PC-9 (cell line): ENCODE measurements around the gene CNTNAP5. TPM values are rescaled to one million over a fixed set of nuclear protein-coding genes. Genes with fewer than 3 reads are reported as not detected.

Experiments
- BruUV-seq: library from RNA; stranded (reverse); fragments of 400-500 nt; replicated peaks from 2 replicates; lab custom pipeline; 2021; lab: Mats Ljungman, UMichigan
- CTCF ChIA-PET: fragments of 300-600 bp; sonication (Branson Sonifier 250); formaldehyde crosslinking; loops from one replicate; lab custom pipeline; 2022; ENCODE audit warnings: antibody characterized with exemption; lab: Charles Lee
- POLR2A ChIA-PET: fragments of 300-600 bp; sonication (Branson Sonifier 250); formaldehyde crosslinking; loops from one replicate; lab custom pipeline; 2022; ENCODE audit warnings: antibody characterized with exemption; ENCODE audit not compliant: unreplicated experiment; lab: Charles Lee
- DNase-seq, 2 experiments: peaks; one replicate each; pipeline versions ENCODE4 v3.0.0 to v3.0.0-alpha.2; 2015 to 2022; ENCODE audit warnings: mixed read lengths in 1 of 2
- H2AFZ ChIP-seq: fragments of 200-600 bp; sonication (generic); 2 replicates; pipeline ENCODE4 v1.8.1; 2017; ENCODE audit warnings: antibody characterized with exemption
- H3F3A ChIP-seq: fragments of 200-600 bp; sonication (generic); 2 replicates; pipeline ENCODE4 v1.8.1; 2017; ENCODE audit warnings: antibody characterized with exemption, mild to moderate bottlenecking, low read depth; ENCODE audit not compliant: insufficient read depth
- H3K27ac ChIP-seq: fragments of 200-600 bp; sonication (generic); 2 replicates; pipeline ENCODE4 v1.6.1; 2016; ENCODE audit warnings: mixed run types
- H3K27me3 ChIP-seq: fragments of 200-600 bp; sonication (generic); 2 replicates; pipeline ENCODE4 v1.6.1; 2016; ENCODE audit warnings: low read depth, mixed run types; ENCODE audit not compliant: insufficient read depth
- H3K36me3 ChIP-seq: fragments of 200-600 bp; sonication (generic); 2 replicates; pipeline ENCODE4 v1.6.1; 2016; ENCODE audit warnings: low read depth, mixed run types
- H3K4me1 ChIP-seq: fragments of 200-600 bp; sonication (generic); replicated peaks from 2 replicates; pipeline ENCODE4 v1.6.1; 2016; ENCODE audit warnings: mixed run types; ENCODE audit not compliant: insufficient read depth
- H3K4me2 ChIP-seq: fragments of 200-600 bp; sonication (generic); 2 replicates; pipeline ENCODE4 v1.6.1; 2017; ENCODE audit warnings: mixed run types
- H3K4me3 ChIP-seq: fragments of 200-600 bp; sonication (generic); 2 replicates; pipeline ENCODE4 v1.6.1; 2016; ENCODE audit warnings: mixed run types
- H3K79me2 ChIP-seq: fragments of 200-600 bp; sonication (generic); 2 replicates; pipeline ENCODE4 v1.6.1; 2017; ENCODE audit warnings: low read depth, mixed run types
- H3K9me2 ChIP-seq: fragments of 200-600 bp; sonication (generic); 2 replicates; pipeline ENCODE4 v1.8.1; 2017; ENCODE audit warnings: mild to moderate bottlenecking; ENCODE audit not compliant: insufficient read depth
- H3K9me3 ChIP-seq: fragments of 200-600 bp; sonication (generic); 2 replicates; pipeline ENCODE4 v1.8.1; 2016; ENCODE audit warnings: low read depth; ENCODE audit not compliant: insufficient read depth
- H4K20me1 ChIP-seq: fragments of 200-600 bp; sonication (generic); 2 replicates; pipeline ENCODE4 v1.8.1; 2017; ENCODE audit not compliant: insufficient read depth
- EZH2 ChIP-seq: fragments of 200-600 bp; sonication (generic); IDR thresholded peaks from 2 replicates; pipeline ENCODE4 v1.8.0; 2017; ENCODE audit warnings: antibody characterized with exemption, low read depth
- intact Hi-C: fragments of 100-400 bp; cut with micrococcal nuclease; formaldehyde crosslinking; loops from one replicate; pipeline ENCODE4 v1.10.0; 2022; ENCODE audit not compliant: unreplicated experiment
- total RNA-seq: library from RNA; stranded (reverse); gene quantifications from 2 replicates; pipeline ENCODE4 v1.2.3, GENCODE V29; 2021
- TF ChIP-seq, protein P1 (sequence below): fragments of 200-600 bp; sonication (generic); conservative IDR thresholded peaks from 2 replicates; pipeline ENCODE4 v1.6.1; 2017; ENCODE audit warnings: mixed run types, antibody characterized with exemption, mild to moderate bottlenecking, moderate library complexity

Gene CNTNAP5
- total RNA-seq, 1 experiment from 2014 or later, result not detected

DNA sequence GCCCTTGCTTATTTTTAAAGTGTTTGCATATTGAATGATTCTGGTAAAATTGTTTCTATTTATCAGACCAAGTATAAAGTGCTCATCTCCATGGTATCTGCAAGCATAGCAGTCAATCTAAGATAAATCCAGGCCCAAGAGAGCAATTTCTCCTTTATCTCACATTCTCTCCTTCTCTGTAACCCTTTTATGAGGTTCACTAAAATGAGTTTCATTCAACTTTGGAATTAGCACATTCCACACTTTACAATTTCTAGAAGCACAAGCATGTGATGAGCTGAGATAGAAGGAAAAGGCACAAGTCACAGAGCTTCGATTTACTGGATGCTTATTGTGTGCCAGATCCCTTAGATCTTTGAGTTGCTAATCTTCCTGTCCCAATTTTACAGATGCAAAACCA, 97.3 kb downstream of the CNTNAP5 start:
- no TSS peak for BruUV-seq
- no peaks in the 10 kb centered on the region for H3K79me2 ChIP-seq
- H3K27me3 ChIP-seq, result no peaks in the 10 kb centered on the region
- H3F3A ChIP-seq, result no peaks in the 10 kb centered on the region
- H3K4me3 ChIP-seq, result no peak overlapping the region
- ChIA-PET POLR2A (no interaction called here), CTCF (no interaction called here)
- H3K9me2 ChIP-seq, result no peaks in the 10 kb centered on the region
- H4K20me1 ChIP-seq, result no peaks in the 10 kb centered on the region
- H3K9me3 ChIP-seq, result no peaks in the 10 kb centered on the region
- intact Hi-C loops, result no loop called here
- no peak for TF ChIP-seq EZH2
- TF ChIP-seq, protein P1, sequence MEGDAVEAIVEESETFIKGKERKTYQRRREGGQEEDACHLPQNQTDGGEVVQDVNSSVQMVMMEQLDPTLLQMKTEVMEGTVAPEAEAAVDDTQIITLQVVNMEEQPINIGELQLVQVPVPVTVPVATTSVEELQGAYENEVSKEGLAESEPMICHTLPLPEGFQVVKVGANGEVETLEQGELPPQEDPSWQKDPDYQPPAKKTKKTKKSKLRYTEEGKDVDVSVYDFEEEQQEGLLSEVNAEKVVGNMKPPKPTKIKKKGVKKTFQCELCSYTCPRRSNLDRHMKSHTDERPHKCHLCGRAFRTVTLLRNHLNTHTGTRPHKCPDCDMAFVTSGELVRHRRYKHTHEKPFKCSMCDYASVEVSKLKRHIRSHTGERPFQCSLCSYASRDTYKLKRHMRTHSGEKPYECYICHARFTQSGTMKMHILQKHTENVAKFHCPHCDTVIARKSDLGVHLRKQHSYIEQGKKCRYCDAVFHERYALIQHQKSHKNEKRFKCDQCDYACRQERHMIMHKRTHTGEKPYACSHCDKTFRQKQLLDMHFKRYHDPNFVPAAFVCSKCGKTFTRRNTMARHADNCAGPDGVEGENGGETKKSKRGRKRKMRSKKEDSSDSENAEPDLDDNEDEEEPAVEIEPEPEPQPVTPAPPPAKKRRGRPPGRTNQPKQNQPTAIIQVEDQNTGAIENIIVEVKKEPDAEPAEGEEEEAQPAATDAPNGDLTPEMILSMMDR, result no peak
- H2AFZ ChIP-seq, result no peak overlapping the region
- H3K36me3 ChIP-seq, result no peaks in the 10 kb centered on the region
- DNase-seq, result no peak
- no peak overlapping the region for H3K27ac ChIP-seq
- H3K4me2 ChIP-seq, result no peak overlapping the region
- H3K4me1 ChIP-seq, result no peaks in the 10 kb centered on the region

DNA sequence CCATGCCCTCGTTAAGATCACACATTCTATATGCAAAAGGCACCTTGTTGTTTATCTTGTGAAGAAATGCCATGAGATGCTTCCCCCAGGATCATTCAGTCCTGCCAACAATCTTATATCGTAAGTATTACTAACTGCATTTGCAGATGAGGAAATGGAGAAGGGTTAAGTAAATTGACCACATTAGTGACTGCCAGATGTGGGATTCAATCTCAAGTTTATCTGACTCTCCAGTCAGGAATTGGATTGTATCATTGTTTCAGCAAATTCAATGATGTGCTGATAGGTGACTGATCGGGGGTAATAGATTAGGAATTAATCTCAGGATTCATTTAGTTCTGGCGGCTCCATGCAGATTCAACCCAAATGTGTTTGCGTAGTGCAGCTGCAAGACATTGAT, 106.2 kb downstream of the CNTNAP5 start:
- POLR2A ChIA-PET, result no interaction called here
- intact Hi-C loops, result no loop called here
- BruUV-seq, result no TSS peak
- H3K27ac ChIP-seq, result no peak overlapping the region
- H3K4me2 ChIP-seq, result no peak overlapping the region
- H3K4me3 ChIP-seq, result no peak overlapping the region
- H3K36me3 ChIP-seq, result no peaks in the 10 kb centered on the region
- CTCF ChIA-PET, result no interaction called here
- H3K27me3 ChIP-seq, result no peaks in the 10 kb centered on the region
- no peaks in the 10 kb centered on the region for H3K79me2 ChIP-seq
- no peak for TF ChIP-seq EZH2
- TF ChIP-seq, protein P1, result no peak
- no peaks in the 10 kb centered on the region for H3K9me3 ChIP-seq
- H3K4me1 ChIP-seq, result no peaks in the 10 kb centered on the region
- H2AFZ ChIP-seq, result no peak overlapping the region
- no peaks in the 10 kb centered on the region for H3K9me2 ChIP-seq
- H3F3A ChIP-seq, result no peaks in the 10 kb centered on the region
- DNase-seq, result no peak
- no peaks in the 10 kb centered on the region for H4K20me1 ChIP-seq

DNA sequence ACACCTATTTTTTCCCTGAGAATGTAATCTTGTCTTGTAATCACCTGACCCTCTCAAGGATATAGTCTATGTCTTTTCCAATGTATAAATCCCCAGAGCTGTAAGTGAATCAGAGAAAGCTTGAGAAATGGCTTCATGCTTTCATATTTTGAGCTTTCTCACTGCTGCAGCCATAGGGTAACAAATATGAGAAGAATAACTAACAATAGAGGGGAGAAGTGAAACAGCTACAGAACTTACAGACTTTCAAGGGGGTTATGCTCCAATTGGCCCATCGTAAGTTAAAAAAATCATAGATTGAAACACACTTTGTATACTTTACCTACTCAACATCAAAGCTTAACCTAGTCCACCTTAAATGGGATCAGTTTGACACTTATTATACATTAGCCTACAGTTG, 111.0 kb downstream of the CNTNAP5 start:
- BruUV-seq, result no TSS peak
- Histone ChIP-seq H3K9me3 (no peaks in the 10 kb centered on the region), H3K4me1 (no peaks in the 10 kb centered on the region), H3F3A (no peaks in the 10 kb centered on the region), H3K27ac (no peak overlapping the region), H3K36me3 (no peaks in the 10 kb centered on the region), H3K79me2 (no peaks in the 10 kb centered on the region), H2AFZ (no peak overlapping the region), H3K27me3 (peaks cover 12% of the 10 kb centered on the region), H4K20me1 (no peaks in the 10 kb centered on the region), H3K9me2 (no peaks in the 10 kb centered on the region), H3K4me3 (no peak overlapping the region), H3K4me2 (no peak overlapping the region)
- no peak for TF ChIP-seq EZH2
- TF ChIP-seq, protein P1, result no peak
- intact Hi-C loops, result no loop called here
- ChIA-PET CTCF (no interaction called here), POLR2A (no interaction called here)
- DNase-seq, result no peak
